Activated T-cell treated with anti-CD3 and anti-CD28 coated beads, Interleukin-2, amount 50 U/mL, for 24 hours (primary cell): ENCODE results near the gene DMXL2.

Experiments used
- DNase-seq: peaks from one replicate; pipeline ENCODE4 v3.0.0-alpha.2; 2020
- H3K27ac Mint-ChIP-seq: 2 replicates; pipeline ENCODE4 v1.8.0; 2020; ENCODE audit warnings: mild to moderate bottlenecking, mixed read lengths
- H3K27me3 Mint-ChIP-seq: 2 replicates; pipeline ENCODE4 v1.8.0; 2020; ENCODE audit warnings: mixed read lengths
- H3K36me3 Mint-ChIP-seq: 2 replicates; pipeline ENCODE4 v1.8.0; 2020; ENCODE audit warnings: low read depth, mixed read lengths
- H3K4me1 Mint-ChIP-seq: 2 replicates; pipeline ENCODE4 v1.8.0; 2020; ENCODE audit warnings: low read depth, mixed read lengths
- H3K4me3 Mint-ChIP-seq: 2 replicates; pipeline ENCODE4 v1.8.0; 2020; ENCODE audit warnings: mild to moderate bottlenecking, moderate library complexity, mixed read lengths
- H3K9me3 Mint-ChIP-seq: 2 replicates; pipeline ENCODE4 v1.8.0; 2020; ENCODE audit warnings: mixed read lengths

The DMXL2 gene

DNA sequence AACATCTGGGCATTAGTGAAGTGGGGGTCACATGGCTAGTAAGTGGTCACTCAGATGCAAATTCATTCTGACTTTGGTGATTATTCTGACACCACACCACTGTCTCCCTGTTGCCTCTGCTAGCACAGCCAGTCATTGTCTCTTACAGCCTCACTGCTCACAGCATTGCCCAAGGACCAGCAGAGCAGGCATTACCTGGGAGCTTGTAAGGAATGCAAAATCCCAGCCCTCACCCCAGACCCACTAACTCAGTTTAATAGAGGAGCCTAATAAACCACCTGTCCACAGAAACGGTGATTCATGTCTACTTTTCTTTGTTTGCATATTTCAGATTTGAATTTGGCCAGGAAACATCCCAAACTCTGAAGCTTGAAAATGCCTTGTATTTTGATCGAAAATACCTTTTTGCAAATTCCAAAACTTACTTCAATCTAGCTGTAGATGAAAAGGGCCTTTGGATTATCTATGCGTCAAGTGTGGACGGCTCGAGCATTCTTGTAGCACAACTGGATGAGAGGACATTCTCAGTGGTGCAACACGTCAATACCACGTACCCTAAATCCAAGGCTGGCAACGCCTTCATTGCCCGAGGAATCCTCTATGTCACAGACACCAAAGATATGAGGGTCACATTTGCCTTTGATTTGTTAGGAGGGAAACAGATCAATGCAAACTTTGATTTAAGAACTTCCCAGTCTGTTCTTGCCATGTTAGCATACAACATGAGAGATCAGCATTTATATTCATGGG, 218.4 kb downstream of the DMXL2 start:
- H3K36me3 Mint-ChIP-seq = no peaks in the 10 kb centered on the region
- no peaks in the 10 kb centered on the region for H3K4me1 Mint-ChIP-seq
- no peaks in the 10 kb centered on the region for H3K9me3 Mint-ChIP-seq
- H3K27me3 Mint-ChIP-seq = peaks cover 33% of the 10 kb centered on the region
- no peak for DNase-seq
- no peak overlapping the region for H3K4me3 Mint-ChIP-seq
- H3K27ac Mint-ChIP-seq = no peak overlapping the region

DNA sequence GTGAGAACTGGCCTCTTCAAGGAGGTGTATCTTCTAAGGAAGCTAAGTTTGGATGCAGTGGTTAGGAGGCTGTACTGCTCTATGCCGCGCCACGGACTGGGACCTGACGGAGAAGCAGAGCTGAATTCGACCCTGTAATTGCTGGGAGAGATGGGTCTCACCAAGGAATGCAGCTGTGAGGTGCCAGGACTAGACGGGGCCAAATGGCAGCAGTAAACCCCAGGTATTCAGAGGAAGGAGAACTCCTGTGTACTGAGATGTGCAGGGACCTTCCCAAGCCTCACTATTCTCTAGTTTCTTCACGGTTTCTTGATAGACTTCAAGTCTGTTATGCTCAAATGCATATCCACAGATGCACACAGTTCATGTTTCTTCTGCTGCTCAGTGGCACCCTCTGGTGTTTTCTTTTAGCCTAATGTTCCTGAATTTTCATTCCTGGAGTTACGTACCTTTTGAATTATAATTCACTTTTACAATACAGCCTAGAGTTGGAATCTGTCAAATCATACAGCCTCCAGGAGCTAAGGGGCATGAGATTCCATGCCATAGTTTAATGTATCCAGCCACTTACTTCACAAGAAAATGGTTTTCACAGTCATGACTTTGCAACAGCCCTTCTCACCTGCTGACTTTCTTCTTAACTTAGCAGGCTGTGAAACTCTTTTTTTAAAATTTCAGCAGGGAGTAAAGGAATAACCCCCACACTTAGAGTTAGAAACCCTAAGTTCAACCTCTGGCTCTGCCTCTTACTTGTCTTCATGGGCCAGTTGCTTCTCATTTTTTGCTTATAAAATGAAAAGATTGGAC, 219.3 kb downstream of the DMXL2 start:
- no peaks in the 10 kb centered on the region for H3K9me3 Mint-ChIP-seq
- no peaks in the 10 kb centered on the region for H3K36me3 Mint-ChIP-seq
- H3K27ac Mint-ChIP-seq = no peak overlapping the region
- H3K27me3 Mint-ChIP-seq = peaks cover 35% of the 10 kb centered on the region
- no peaks in the 10 kb centered on the region for H3K4me1 Mint-ChIP-seq
- H3K4me3 Mint-ChIP-seq = no peak overlapping the region
- no peak for DNase-seq

DNA sequence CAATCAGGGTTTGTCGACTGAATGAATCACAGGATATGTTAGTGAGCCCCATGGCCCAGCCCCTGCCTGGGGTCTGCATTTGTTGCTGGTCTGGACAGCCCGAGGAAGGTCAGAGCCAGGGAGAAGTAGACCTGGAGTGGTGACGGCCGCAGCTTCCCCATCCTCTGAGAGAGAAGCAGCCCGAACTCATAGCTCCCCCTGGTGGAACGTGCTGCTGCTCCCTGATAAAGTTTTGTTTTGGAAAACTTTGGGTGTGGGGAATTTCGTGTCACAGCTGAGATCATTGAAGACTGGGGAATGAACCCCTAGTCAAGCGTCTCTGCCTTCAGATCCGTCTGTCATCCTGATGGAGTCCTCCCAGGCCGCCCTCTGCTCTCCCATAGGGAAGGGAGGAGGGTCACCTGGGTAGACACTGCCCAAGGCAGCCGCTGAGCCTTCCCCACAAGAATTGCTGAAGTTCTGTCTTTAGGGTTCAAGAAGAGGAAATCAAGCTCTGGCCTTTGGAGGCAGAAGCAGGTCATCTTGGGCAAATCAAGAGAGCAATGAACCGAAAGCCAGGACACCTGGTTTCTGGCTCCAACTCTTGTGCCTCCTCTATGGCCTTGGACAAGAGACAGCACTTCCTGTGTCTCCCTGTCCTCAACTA, 220.6 kb downstream of the DMXL2 start:
- Mint-ChIP-seq H3K4me1 (no peaks in the 10 kb centered on the region), H3K27me3 (peaks cover 35% of the 10 kb centered on the region), H3K27ac (no peak overlapping the region), H3K9me3 (no peaks in the 10 kb centered on the region), H3K36me3 (no peaks in the 10 kb centered on the region), H3K4me3 (no peak overlapping the region)
- DNase-seq = no peak

DNA sequence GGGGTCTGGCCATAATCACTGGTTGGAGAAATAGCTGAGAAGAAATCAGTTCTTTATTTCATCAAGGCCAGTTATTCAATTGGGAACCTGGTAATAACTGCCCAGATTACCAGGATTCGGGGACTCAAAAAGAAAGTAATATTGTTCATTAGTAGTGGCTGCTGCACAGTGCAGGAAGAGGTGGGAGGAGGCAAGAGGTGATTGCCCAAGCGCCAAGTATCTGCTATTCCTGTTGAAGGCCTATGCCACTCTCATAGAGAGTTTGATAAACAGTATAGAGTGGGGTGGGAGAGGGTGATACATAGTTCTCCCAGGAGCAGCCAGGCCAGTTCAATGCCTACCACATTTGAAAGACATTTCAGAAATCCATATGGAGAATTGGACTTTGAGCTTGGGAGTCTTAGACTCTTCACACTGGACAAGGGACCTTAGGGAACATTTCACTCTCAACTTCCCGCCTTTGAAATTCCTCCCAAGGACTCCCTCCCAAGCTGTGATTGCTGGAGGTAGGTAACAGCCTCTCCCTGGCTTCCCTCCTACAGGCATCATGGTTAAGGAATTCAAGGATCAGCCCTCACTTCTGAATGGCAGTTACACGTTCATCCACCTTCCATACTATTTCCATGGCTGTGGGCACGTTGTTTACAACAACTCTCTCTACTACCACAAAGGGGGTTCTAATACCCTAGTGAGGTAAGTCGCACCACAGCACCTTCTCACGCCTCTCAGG, 221.4 kb downstream of the DMXL2 start:
- DNase-seq = no peak
- peaks cover 35% of the 10 kb centered on the region for H3K27me3 Mint-ChIP-seq
- H3K36me3 Mint-ChIP-seq = no peaks in the 10 kb centered on the region
- H3K4me3 Mint-ChIP-seq = no peak overlapping the region
- H3K27ac Mint-ChIP-seq = no peak overlapping the region
- H3K4me1 Mint-ChIP-seq = no peaks in the 10 kb centered on the region
- no peaks in the 10 kb centered on the region for H3K9me3 Mint-ChIP-seq

DNA sequence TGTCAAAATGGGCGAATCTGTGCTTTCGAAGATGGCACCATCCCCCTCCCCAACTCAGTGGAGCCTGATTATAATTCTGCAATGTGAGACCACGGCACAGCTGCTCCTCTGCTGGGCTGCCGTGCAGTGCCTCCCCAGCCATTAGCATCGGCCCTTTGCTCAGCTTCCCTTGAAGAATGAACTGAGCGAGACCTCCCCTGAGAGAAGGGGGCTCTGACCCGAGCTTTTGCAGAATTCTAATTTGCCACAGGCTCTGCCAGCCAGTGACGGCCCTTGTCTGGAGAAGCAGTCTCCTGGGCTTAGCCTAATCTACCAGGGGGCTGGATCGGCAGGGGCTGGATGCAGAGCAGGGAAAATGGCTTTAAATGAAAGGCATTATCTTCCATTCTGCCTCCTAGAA, 223.9 kb downstream of the DMXL2 start:
- DNase-seq = no peak
- H3K4me3 Mint-ChIP-seq = no peak overlapping the region

More for the DNA sequence above, 223.9 kb downstream of the DMXL2 start:
- no peaks in the 10 kb centered on the region for H3K4me1 Mint-ChIP-seq
- no peaks in the 10 kb centered on the region for H3K36me3 Mint-ChIP-seq
- H3K27me3 Mint-ChIP-seq = peaks cover 21% of the 10 kb centered on the region
- no peak overlapping the region for H3K27ac Mint-ChIP-seq
- H3K9me3 Mint-ChIP-seq = no peaks in the 10 kb centered on the region
